ENCODE results near the gene FES.

FES gene

DNA sequence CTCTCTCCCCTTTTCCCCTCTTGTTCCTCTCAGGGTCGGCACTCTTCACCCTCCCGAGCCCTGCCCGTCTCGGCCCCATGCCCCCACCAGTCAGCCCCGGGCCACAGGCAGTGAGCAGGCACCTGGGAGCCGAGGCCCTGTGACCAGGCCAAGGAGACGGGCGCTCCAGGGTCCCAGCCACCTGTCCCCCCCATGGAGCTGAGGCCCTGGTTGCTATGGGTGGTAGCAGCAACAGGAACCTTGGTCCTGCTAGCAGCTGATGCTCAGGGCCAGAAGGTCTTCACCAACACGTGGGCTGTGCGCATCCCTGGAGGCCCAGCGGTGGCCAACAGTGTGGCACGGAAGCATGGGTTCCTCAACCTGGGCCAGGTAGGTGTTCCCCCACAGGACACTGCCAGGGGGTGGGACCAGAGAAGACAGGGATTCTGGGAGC lies 8.7 kb upstream of the FES start:
- H3K4me3 ChIP-seq (ENCODE audit: low read depth, low read length) = no peak overlapping the region; the same call in 1 of the 2 replicates
- TF ChIP-seq, protein P1, sequence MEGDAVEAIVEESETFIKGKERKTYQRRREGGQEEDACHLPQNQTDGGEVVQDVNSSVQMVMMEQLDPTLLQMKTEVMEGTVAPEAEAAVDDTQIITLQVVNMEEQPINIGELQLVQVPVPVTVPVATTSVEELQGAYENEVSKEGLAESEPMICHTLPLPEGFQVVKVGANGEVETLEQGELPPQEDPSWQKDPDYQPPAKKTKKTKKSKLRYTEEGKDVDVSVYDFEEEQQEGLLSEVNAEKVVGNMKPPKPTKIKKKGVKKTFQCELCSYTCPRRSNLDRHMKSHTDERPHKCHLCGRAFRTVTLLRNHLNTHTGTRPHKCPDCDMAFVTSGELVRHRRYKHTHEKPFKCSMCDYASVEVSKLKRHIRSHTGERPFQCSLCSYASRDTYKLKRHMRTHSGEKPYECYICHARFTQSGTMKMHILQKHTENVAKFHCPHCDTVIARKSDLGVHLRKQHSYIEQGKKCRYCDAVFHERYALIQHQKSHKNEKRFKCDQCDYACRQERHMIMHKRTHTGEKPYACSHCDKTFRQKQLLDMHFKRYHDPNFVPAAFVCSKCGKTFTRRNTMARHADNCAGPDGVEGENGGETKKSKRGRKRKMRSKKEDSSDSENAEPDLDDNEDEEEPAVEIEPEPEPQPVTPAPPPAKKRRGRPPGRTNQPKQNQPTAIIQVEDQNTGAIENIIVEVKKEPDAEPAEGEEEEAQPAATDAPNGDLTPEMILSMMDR (IDR thresholded peaks at IDR 0.05; ENCODE audit: low read depth, low read length) = no peak
- no peak overlapping the region for H3K27ac ChIP-seq

DNA sequence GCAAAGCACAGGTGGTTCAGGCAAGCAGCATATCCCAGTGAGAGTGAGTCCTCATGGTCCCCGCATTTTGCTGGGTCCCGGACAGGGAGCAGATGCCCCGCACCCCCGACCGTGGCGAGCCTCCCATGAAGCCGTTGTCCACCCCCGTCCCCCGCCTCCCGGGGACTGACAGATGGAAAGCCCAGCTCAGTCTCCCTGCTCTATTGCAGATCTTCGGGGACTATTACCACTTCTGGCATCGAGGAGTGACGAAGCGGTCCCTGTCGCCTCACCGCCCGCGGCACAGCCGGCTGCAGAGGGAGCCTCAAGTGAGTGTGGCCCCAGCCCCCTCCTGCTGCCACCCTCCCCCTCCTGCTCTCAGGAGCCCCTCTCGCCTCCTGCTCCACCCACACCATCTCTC lies 8.3 kb upstream of the FES start:
- H3K36me3 ChIP-seq = no peaks in the 10 kb centered on the region
- TF ChIP-seq, protein P1 (IDR thresholded peaks at IDR 0.05; ENCODE audit: low read depth, low read length) = no peak
- no peak overlapping the region for H3K27ac ChIP-seq
- H3K4me3 ChIP-seq (ENCODE audit: low read depth, low read length) = no peak overlapping the region; the same call in 1 of the 2 replicates
- peak; percentile 50 for DNase-seq
- no peaks in the 10 kb centered on the region for H3K9me3 ChIP-seq (ENCODE audit: severe bottlenecking)
- H3K27me3 ChIP-seq (ENCODE audit: insufficient read depth, low read depth, severe bottlenecking) = peaks cover 9% of the 10 kb centered on the region

More for the DNA sequence above, 8.7 kb upstream of the FES start:
- Histone ChIP-seq H3K36me3 (no peaks in the 10 kb centered on the region), H3K27me3 (ENCODE audit: insufficient read depth, low read depth, severe bottlenecking) (peaks cover 14% of the 10 kb centered on the region), H3K9me3 (ENCODE audit: severe bottlenecking) (no peaks in the 10 kb centered on the region)
- DNase-seq = no peak

DNA sequence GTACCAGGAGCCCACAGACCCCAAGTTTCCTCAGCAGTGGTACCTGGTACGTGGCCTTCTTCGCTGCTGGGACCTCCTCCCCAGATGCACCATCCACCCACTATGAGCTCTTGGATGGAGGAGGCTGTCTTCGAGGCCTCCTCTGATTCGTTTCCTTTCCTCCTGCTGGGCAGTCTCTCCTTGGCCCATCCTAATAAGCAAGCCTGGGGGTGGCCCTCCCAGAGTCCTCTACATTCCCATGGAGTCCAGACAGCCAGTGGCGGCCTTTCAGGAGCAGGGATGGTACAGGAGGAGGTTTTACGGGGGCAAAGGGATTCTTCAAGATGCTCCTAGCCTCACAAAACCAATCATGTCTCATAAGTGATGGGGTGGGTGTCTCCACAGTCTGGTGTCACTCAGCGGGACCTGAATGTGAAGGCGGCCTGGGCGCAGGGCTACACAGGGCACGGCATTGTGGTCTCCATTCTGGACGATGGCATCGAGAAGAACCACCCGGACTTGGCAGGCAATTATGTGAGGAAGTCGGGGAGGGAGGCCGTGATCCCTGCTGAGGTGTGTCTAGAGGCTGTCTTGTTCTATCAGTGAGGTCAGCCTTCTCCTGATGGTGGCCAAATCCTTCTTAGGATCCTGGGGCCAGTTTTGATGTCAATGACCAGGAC lies 7.7 kb upstream of the FES start:
- H3K4me3 ChIP-seq (ENCODE audit: low read depth, low read length) = no peak overlapping the region
- no peaks in the 10 kb centered on the region for H3K9me3 ChIP-seq (ENCODE audit: severe bottlenecking)
- DNase-seq = no peak
- H3K27me3 ChIP-seq (ENCODE audit: insufficient read depth, low read depth, severe bottlenecking) = peaks cover 9% of the 10 kb centered on the region
- no peak overlapping the region for H3K27ac ChIP-seq
- H3K36me3 ChIP-seq = no peaks in the 10 kb centered on the region
- TF ChIP-seq, protein P1 (IDR thresholded peaks at IDR 0.05; ENCODE audit: low read depth, low read length) = no peak

DNA sequence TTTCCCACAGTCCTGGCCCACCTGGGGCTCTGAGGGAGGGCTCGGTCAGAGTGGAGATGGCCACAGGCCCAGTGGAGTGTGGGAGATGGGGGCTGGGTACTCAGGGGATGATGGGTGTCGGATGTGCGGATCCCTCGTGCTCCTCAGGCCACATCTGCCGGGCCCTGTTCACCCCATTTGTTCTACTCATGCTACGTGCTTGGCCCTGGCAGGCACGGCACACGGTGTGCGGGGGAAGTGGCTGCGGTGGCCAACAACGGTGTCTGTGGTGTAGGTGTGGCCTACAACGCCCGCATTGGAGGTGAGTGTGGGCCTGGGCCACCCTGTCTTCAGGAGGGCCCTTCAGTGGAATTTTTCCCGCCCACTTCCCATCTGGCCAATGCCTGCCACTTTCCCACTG lies 7.0 kb upstream of the FES start:
- Histone ChIP-seq H3K27ac (no peak overlapping the region), H3K27me3 (ENCODE audit: insufficient read depth, low read depth, severe bottlenecking) (peaks cover 7% of the 10 kb centered on the region), H3K4me3 (ENCODE audit: low read depth, low read length) (no peak overlapping the region), H3K9me3 (ENCODE audit: severe bottlenecking) (no peaks in the 10 kb centered on the region), H3K36me3 (no peaks in the 10 kb centered on the region)
- TF ChIP-seq, protein P1 (IDR thresholded peaks at IDR 0.05; ENCODE audit: low read depth, low read length) = no peak
- no peak for DNase-seq

DNA sequence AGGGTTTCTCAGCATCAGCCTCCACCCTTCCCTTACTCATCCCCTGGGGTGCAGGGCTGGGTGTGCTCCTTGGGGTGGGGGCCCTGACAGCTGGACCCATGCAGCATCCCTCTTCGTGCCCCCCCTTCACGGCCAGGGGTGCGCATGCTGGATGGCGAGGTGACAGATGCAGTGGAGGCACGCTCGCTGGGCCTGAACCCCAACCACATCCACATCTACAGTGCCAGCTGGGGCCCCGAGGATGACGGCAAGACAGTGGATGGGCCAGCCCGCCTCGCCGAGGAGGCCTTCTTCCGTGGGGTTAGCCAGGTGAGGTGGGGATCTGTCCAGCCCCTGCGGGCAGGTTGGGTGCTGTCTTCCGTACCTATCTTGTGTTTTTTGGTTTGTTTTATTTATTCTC lies 6.3 kb upstream of the FES start:
- no peak for DNase-seq
- no peak overlapping the region for H3K27ac ChIP-seq
- TF ChIP-seq, protein P1 (IDR thresholded peaks at IDR 0.05; ENCODE audit: low read depth, low read length) = no peak
- H3K36me3 ChIP-seq = no peaks in the 10 kb centered on the region
- no peak overlapping the region for H3K4me3 ChIP-seq (ENCODE audit: low read depth, low read length)
- H3K9me3 ChIP-seq (ENCODE audit: severe bottlenecking) = no peaks in the 10 kb centered on the region
- no peaks in the 10 kb centered on the region for H3K27me3 ChIP-seq (ENCODE audit: insufficient read depth, low read depth, severe bottlenecking)

DNA sequence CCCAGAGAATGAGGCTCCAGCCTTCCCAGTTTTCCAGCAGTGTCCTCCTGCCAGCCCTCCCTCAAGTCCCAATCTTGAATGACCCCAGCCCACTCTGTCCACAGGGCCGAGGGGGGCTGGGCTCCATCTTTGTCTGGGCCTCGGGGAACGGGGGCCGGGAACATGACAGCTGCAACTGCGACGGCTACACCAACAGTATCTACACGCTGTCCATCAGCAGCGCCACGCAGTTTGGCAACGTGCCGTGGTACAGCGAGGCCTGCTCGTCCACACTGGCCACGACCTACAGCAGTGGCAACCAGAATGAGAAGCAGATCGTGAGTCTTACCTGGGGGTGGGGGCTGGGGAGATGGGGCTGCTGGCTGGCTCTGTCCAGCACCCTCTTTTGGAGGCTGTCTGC lies 5.6 kb upstream of the FES start:
- Histone ChIP-seq H3K4me3 (ENCODE audit: low read depth, low read length) (no peak overlapping the region), H3K36me3 (no peaks in the 10 kb centered on the region), H3K27ac (no peak overlapping the region), H3K9me3 (ENCODE audit: severe bottlenecking) (no peaks in the 10 kb centered on the region), H3K27me3 (ENCODE audit: insufficient read depth, low read depth, severe bottlenecking) (no peaks in the 10 kb centered on the region)
- TF ChIP-seq, protein P1 (IDR thresholded peaks at IDR 0.05; ENCODE audit: low read depth, low read length) = no peak
- DNase-seq = no peak
